Caco-2 (cell line): ENCODE measurements around the gene AAMP. TPM values are rescaled to one million over a fixed set of nuclear protein-coding genes. Genes with fewer than 3 reads are reported as not detected.

ENCODE experiments used
- BruUV-seq: library from RNA; stranded (reverse); fragments of 400-500 nt; replicated peaks from 2 replicates; lab custom pipeline; 2021; lab: Mats Ljungman, UMichigan
- CTCF ChIA-PET: fragments of 300-600 bp; sonication (Branson Sonifier 250); formaldehyde crosslinking; loops from one replicate; lab custom pipeline; 2022; ENCODE audit warnings: antibody characterized with exemption; lab: Charles Lee
- POLR2A ChIA-PET: fragments of 300-600 bp; sonication (Branson Sonifier 250); formaldehyde crosslinking; loops from one replicate; lab custom pipeline; 2022; ENCODE audit warnings: antibody characterized with exemption; lab: Charles Lee
- DNase-seq, 2 experiments: peaks; one replicate each; pipeline versions ENCODE4 v3.0.0 to v3.0.0-alpha.2; 2020 to 2022
- H3K27me3 ChIP-seq: replicated peaks from 2 replicates; pipeline ENCODE4 v1.6.0; 2011; ENCODE audit warnings: low read length; ENCODE audit not compliant: control insufficient read depth, insufficient read depth
- H3K36me3 ChIP-seq: 2 replicates; pipeline ENCODE4 v1.5.1; 2011; ENCODE audit warnings: low read length; ENCODE audit not compliant: control insufficient read depth, insufficient read depth
- H3K4me1 ChIP-seq: fragments of 250-450 bp; sonication (Bioruptor Pico); 2 replicates; pipeline ENCODE4 v1.5.1; 2020; ENCODE audit warnings: mild to moderate bottlenecking
- H3K4me3 ChIP-seq: 2 replicates; pipeline ENCODE4 v1.5.1; 2011; ENCODE audit warnings: low read depth, mild to moderate bottlenecking, control low read depth, low read length
- H3K9me3 ChIP-seq: fragments of 250-450 bp; sonication (Bioruptor Pico); 2 replicates; pipeline ENCODE4 v1.5.1; 2020; ENCODE audit warnings: mild to moderate bottlenecking, moderate library complexity
- H3K27ac Mint-ChIP-seq: one replicate; pipeline ENCODE4 v1.8.0; 2022; ENCODE audit warnings: mixed read lengths; ENCODE audit not compliant: unreplicated experiment
- H3K27me3 Mint-ChIP-seq: one replicate; pipeline ENCODE4 v1.8.0; 2022; ENCODE audit warnings: mixed read lengths; ENCODE audit not compliant: insufficient read depth, unreplicated experiment
- H3K36me3 Mint-ChIP-seq: one replicate; pipeline ENCODE4 v1.8.0; 2022; ENCODE audit warnings: mild to moderate bottlenecking, mixed read lengths; ENCODE audit not compliant: insufficient read depth, unreplicated experiment
- H3K4me1 Mint-ChIP-seq: one replicate; pipeline ENCODE4 v1.8.0; 2022; ENCODE audit warnings: low read depth, mixed read lengths; ENCODE audit not compliant: unreplicated experiment
- H3K4me3 Mint-ChIP-seq: one replicate; pipeline ENCODE4 v1.8.0; 2022; ENCODE audit warnings: mild to moderate bottlenecking, moderate library complexity, mixed read lengths; ENCODE audit not compliant: unreplicated experiment
- H3K9me3 Mint-ChIP-seq: one replicate; pipeline ENCODE4 v1.8.0; 2022; ENCODE audit warnings: mixed read lengths; ENCODE audit not compliant: unreplicated experiment
- intact Hi-C: fragments of 100-400 bp; cut with micrococcal nuclease; formaldehyde crosslinking; loops from one replicate; pipeline ENCODE4 v1.10.0; 2022; ENCODE audit not compliant: unreplicated experiment
- total RNA-seq: library from RNA; stranded (reverse); gene quantifications from 2 replicates; pipeline ENCODE4 v1.2.3, GENCODE V29; 2022
- TF ChIP-seq, protein P1 (sequence below), 2 experiments: fragments of 200-600 bp in 1 of 2; IDR thresholded peaks; 1 replicate in 1 of 2; 2 replicates in 1 of 2; pipeline versions ENCODE4 v1.5.1 to v1.8.0; 2011 to 2022; ENCODE audit warnings: antibody characterized with exemption in 1 of 2, control low read depth in 1 of 2, inconsistent platforms in 1 of 2, low read depth in 1 of 2, low read length in 1 of 2, mild to moderate bottlenecking in 1 of 2, moderate library complexity in 1 of 2; ENCODE audit not compliant: insufficient read depth in 1 of 2, severe bottlenecking in 1 of 2, unreplicated experiment in 1 of 2

AAMP gene
- total RNA-seq, 1 experiment from 2014 or later = 125 TPM

DNA sequence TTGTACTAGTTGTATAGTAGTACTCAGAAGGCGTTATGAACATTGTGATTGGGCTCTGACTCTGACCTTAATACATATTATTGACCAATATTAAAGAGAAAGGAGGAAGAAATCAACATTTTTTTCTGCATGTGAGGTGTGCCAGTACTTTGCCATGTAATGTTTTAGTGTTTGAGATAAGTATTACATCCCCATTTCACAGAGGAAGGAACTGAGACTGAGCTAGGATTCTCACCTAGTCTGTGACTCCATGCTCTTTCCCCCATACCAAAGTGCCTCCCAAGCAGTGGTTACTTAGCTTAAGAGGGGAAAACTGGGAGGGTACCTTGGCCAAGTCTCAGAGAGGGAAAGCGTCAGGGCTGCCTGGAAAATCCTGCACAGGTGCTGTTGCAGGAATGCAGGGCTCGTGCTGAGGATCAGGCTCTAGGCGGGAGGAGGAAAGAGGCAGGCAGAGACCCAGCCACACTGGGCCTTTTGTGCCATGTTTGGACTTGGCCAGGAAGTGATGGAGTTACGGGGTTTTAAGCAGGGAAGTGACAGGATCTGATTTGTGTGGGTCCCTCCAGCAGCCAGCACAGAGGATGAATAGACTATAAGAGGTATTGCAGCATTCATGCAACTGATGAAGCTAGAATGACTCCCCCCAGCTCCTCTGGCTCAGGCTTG lies 2.1 kb upstream of the AAMP start:
- BruUV-seq = TSS peak; percentile 23
- Mint-ChIP-seq H3K4me3 (peak overlapping the region; percentile 91), H3K36me3 (peaks cover 62% of the 10 kb centered on the region), H3K4me1 (peaks cover 13% of the 10 kb centered on the region), H3K9me3 (no peaks in the 10 kb centered on the region), H3K27ac (peak overlapping the region; percentile 93), H3K27me3 (no peaks in the 10 kb centered on the region)
- no peak for DNase-seq
- Histone ChIP-seq H3K4me1 (peaks cover 4% of the 10 kb centered on the region; the same call in 1 of the 2 replicates), H3K36me3 (peaks cover 3% of the 10 kb centered on the region; the same call in 1 of the 2 replicates), H3K4me3 (no peak overlapping the region; the same call in 1 of the 2 replicates), H3K9me3 (no peaks in the 10 kb centered on the region), H3K27me3 (no peaks in the 10 kb centered on the region)
- POLR2A ChIA-PET = interaction anchor here (0.8 to 1.5 kb wide), 2 partner anchors 15 to 21 kb away, joined by 3 to 5 read pairs; partner anchors contain the start of gene TMBIM1
- intact Hi-C loops = loop anchor here (1.0 to 10.0 kb wide), 5 partner anchors 15 to 373 kb away; partner anchors contain the start of genes CATIP and TMBIM1
- CTCF ChIA-PET = interaction anchor here (0.6 to 7.0 kb wide), 6 partner anchors 19 to 387 kb away, joined by 3 to 121 read pairs (median 7); partner anchors contain the start of genes BCS1L, CATIP, TMBIM1 and ZNF142
- TF ChIP-seq, protein P1, sequence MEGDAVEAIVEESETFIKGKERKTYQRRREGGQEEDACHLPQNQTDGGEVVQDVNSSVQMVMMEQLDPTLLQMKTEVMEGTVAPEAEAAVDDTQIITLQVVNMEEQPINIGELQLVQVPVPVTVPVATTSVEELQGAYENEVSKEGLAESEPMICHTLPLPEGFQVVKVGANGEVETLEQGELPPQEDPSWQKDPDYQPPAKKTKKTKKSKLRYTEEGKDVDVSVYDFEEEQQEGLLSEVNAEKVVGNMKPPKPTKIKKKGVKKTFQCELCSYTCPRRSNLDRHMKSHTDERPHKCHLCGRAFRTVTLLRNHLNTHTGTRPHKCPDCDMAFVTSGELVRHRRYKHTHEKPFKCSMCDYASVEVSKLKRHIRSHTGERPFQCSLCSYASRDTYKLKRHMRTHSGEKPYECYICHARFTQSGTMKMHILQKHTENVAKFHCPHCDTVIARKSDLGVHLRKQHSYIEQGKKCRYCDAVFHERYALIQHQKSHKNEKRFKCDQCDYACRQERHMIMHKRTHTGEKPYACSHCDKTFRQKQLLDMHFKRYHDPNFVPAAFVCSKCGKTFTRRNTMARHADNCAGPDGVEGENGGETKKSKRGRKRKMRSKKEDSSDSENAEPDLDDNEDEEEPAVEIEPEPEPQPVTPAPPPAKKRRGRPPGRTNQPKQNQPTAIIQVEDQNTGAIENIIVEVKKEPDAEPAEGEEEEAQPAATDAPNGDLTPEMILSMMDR (IDR thresholded peaks at IDR 0.05; ENCODE audit: insufficient read depth in 1 of 2, low read depth in 1 of 2, low read length in 1 of 2, severe bottlenecking in 1 of 2, unreplicated experiment in 1 of 2) = no peak

DNA sequence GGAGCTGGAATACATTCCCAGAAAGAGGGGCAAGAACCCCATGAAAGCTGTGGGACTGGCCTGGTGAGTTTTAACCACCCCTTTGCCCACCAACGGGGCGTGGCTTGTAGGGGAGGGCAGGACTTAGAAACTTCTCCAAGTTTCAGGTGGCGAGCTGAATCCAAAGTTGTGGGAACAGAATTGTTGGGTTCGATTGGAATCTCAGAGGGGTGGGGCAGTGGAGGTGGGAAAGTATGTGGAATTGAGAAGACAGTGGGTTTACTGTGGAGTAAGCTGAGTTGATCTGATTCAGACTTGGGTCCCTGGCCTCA lies 1.5 kb upstream of the AAMP start:
- BruUV-seq = no TSS peak
- no peaks in the 10 kb centered on the region for H3K9me3 ChIP-seq
- H3K36me3 Mint-ChIP-seq = peaks cover 62% of the 10 kb centered on the region
- peak overlapping the region; percentile 91 for H3K4me3 Mint-ChIP-seq
- H3K27me3 ChIP-seq = no peaks in the 10 kb centered on the region
- ChIA-PET CTCF (interaction anchor here (0.6 to 7.0 kb wide), 5 partner anchors 20 to 388 kb away, joined by 3 to 121 read pairs (median 4); partner anchors contain the start of genes BCS1L, CATIP, TMBIM1 and ZNF142), POLR2A (interaction anchor here (0.8 to 1.5 kb wide), 2 partner anchors 16 to 21 kb away, joined by 3 to 5 read pairs; partner anchors contain the start of gene TMBIM1)
- H3K4me3 ChIP-seq = peak overlapping the region; percentile 65
- intact Hi-C loops = loop anchor here (10.0 kb wide), 1 partner anchor 373 kb away; no protein-coding TSS in a partner anchor
- no peaks in the 10 kb centered on the region for H3K9me3 Mint-ChIP-seq
- H3K36me3 ChIP-seq = peaks cover 6% of the 10 kb centered on the region; the same call in 1 of the 2 replicates
- H3K27ac Mint-ChIP-seq = peak overlapping the region; percentile 93
- peaks cover 13% of the 10 kb centered on the region for H3K4me1 Mint-ChIP-seq
- TF ChIP-seq, protein P1 (IDR thresholded peaks at IDR 0.05; ENCODE audit: insufficient read depth in 1 of 2, low read depth in 1 of 2, low read length in 1 of 2, severe bottlenecking in 1 of 2, unreplicated experiment in 1 of 2) = no peak
- H3K4me1 ChIP-seq = peaks cover 4% of the 10 kb centered on the region; the same call in 1 of the 2 replicates
- H3K27me3 Mint-ChIP-seq = no peaks in the 10 kb centered on the region
- no peak for DNase-seq
